Thyroid gland (tissue), 4 donors: ENCODE results near the gene EPHA3. TPM values are rescaled to one million over a fixed set of nuclear protein-coding genes. Genes with fewer than 3 reads are reported as not detected.

Experiments
- DNase-seq, 2 donors: peaks; one replicate each; pipeline ENCODE4 v3.0.0-alpha.2; 2019
- H3K27ac ChIP-seq, 3 donors: fragments of 200-600 bp; sonication (generic); 1 replicate in 2 of 3; 2 replicates in 1 of 3; pipeline ENCODE4 v1.5.1; 2016 to 2019; ENCODE audit warnings: mild to moderate bottlenecking in 1 of 3, moderate library complexity in 1 of 3
- H3K27me3 ChIP-seq: fragments of 200-600 bp; sonication (generic); one replicate; pipeline ENCODE4 v1.5.1; 2019
- H3K36me3 ChIP-seq, 2 donors: fragments of 200-600 bp; sonication (generic); one replicate each; pipeline ENCODE4 v1.5.1; 2016 to 2019
- H3K4me1 ChIP-seq, 2 donors: fragments of 200-600 bp; sonication (generic); one replicate each; pipeline ENCODE4 v1.5.1; 2017 to 2019
- H3K4me3 ChIP-seq, 3 donors: fragments of 200-600 bp; sonication (generic); replicated peaks in 1 of 3; 1 replicate in 2 of 3; 2 replicates in 1 of 3; pipeline ENCODE4 v1.5.1; 2016; ENCODE audit warnings: mild to moderate bottlenecking in 1 of 3
- H3K9me3 ChIP-seq: fragments of 200-600 bp; sonication (generic); one replicate; pipeline ENCODE4 v1.5.1; 2017
- CTCF ChIP-seq, 6 experiments: fragments of 200-600 bp in 3 of 6; fragments of 450-650 bp in 3 of 6; sonication (generic) in 3 of 6; IDR thresholded peaks; one replicate each; pipeline ENCODE4 v1.5.1; 2016 to 2019; ENCODE audit warnings: antibody characterized with exemption in 6 of 6, mild to moderate bottlenecking in 2 of 6, inconsistent platforms in 1 of 6, moderate library complexity in 1 of 6
- POLR2A ChIP-seq, 2 donors: fragments of 450-650 bp; IDR thresholded peaks; one replicate each; pipeline ENCODE4 v1.6.1; 2017; ENCODE audit warnings: antibody characterized with exemption in 2 of 2, mild to moderate bottlenecking in 2 of 2, moderate library complexity in 1 of 2
- WGBS, 2 donors: methylation state at CpG; one replicate each; pipeline ENCODE4 v1.1.5; 2017; 5-methylcytosine and 5-hydroxymethylcytosine counted together
- intact Hi-C: fragments of 100-400 bp; cut with DNase I; formaldehyde crosslinking; loops from one replicate; pipeline ENCODE4 v1.15.1; 2023
- total RNA-seq, 4 donors: library from RNA; depleted of rRNA; stranded (reverse); fragments of >200 nt; gene quantifications; one replicate each; pipeline ENCODE4 v1.2.3, GENCODE V29; 2016

EPHA3 gene
- total RNA-seq, 4 donors from 2014 or later, result 27.3 to 41.6 (median 35.4) TPM

- TF ChIP-seq POLR2A (IDR thresholded peaks at IDR 0.05) (peak in 1 of 2 donors; percentile 48), CTCF (IDR thresholded peaks at IDR 0.05) (peak in 1 of 6 experiments; percentile 7)
- DNase-seq, result peak; percentile 11 to 13
- H3K4me3 ChIP-seq, result no peak overlapping the region
- peak overlapping the region; percentile 77 to 90 (median 82) for H3K27ac ChIP-seq
- WGBS, 2 donors, result 29 to 32% methylated on average over 3 of the region's 3 CpGs
- H3K9me3 ChIP-seq, result no peaks in the 10 kb centered on the region
- H3K36me3 ChIP-seq, result no peaks in the 10 kb centered on the region
- intact Hi-C loops, result no loop called here
- peaks cover 25 to 38% of the 10 kb centered on the region in 2 donors for H3K4me1 ChIP-seq
- H3K27me3 ChIP-seq, result no peaks in the 10 kb centered on the region
Measured at GRCh38 chr3:89179355-89180001, 72.1 kb downstream of the EPHA3 start.

- H3K4me3 ChIP-seq, result no peak overlapping the region
- H3K36me3 ChIP-seq, result no peaks in the 10 kb centered on the region
- H3K27me3 ChIP-seq, result no peaks in the 10 kb centered on the region
- no peak for DNase-seq
- peaks cover 34 to 42% of the 10 kb centered on the region in 2 donors for H3K4me1 ChIP-seq
- peak overlapping the region; percentile 77 to 90 (median 82) for H3K27ac ChIP-seq
- WGBS, 2 donors, result 2 to 10% methylated on average over 2 of the region's 2 CpGs
- TF ChIP-seq POLR2A (IDR thresholded peaks at IDR 0.05), result no peak
- no peak for TF ChIP-seq CTCF (IDR thresholded peaks at IDR 0.05)
- H3K9me3 ChIP-seq, result no peaks in the 10 kb centered on the region
- intact Hi-C loops, result no loop called here
Measured at GRCh38 chr3:89180334-89180733, 72.9 kb downstream of the EPHA3 start.

- no peaks in the 10 kb centered on the region for H3K9me3 ChIP-seq
- peak overlapping the region in 1 of 3 donors; percentile 90 for H3K27ac ChIP-seq
- intact Hi-C loops, result no loop called here
- H3K36me3 ChIP-seq, result no peaks in the 10 kb centered on the region
- no peak overlapping the region for H3K4me3 ChIP-seq
- 96 to 98% methylated on average over 1 of the region's 1 CpG for WGBS, 2 donors
- TF ChIP-seq POLR2A (IDR thresholded peaks at IDR 0.05) (no peak), CTCF (IDR thresholded peaks at IDR 0.05) (no peak)
- DNase-seq, result no peak
- H3K27me3 ChIP-seq, result no peaks in the 10 kb centered on the region
- H3K4me1 ChIP-seq, result peaks cover 41 to 49% of the 10 kb centered on the region in 2 donors
Measured at GRCh38 chr3:89182056-89182455, 74.6 kb downstream of the EPHA3 start.

GRCh38 chr3:89184151-89184995 is 77.0 kb downstream of the EPHA3 start:
- WGBS, 2 donors, result 21 to 27% methylated on average over 4 of the region's 4 CpGs
- H3K36me3 ChIP-seq, result no peaks in the 10 kb centered on the region
- no peak for TF ChIP-seq CTCF (IDR thresholded peaks at IDR 0.05)
- no peak for TF ChIP-seq POLR2A (IDR thresholded peaks at IDR 0.05)
- H3K9me3 ChIP-seq, result no peaks in the 10 kb centered on the region
- peaks cover 37 to 43% of the 10 kb centered on the region in 2 donors for H3K4me1 ChIP-seq
- no peak for DNase-seq
- H3K27ac ChIP-seq, result peak overlapping the region; percentile 60 to 80 (median 66)
- intact Hi-C loops, result no loop called here
- H3K27me3 ChIP-seq, result no peaks in the 10 kb centered on the region
- peak overlapping the region in 1 of 3 donors; percentile 1 for H3K4me3 ChIP-seq

GRCh38 chr3:89186456-89186855 is 79.0 kb downstream of the EPHA3 start:
- no peak for DNase-seq

More at GRCh38 chr3:89186456-89186855, 79.0 kb downstream of the EPHA3 start:
- 89 to 90% methylated on average over 4 of the region's 4 CpGs for WGBS, 2 donors
- H3K4me1 ChIP-seq, result peaks cover 26% of the 10 kb centered on the region in 2 donors
- H3K27ac ChIP-seq, result peak overlapping the region in 2 of 3 donors; percentile 66 to 80
- TF ChIP-seq POLR2A (IDR thresholded peaks at IDR 0.05), result no peak
- no peak for TF ChIP-seq CTCF (IDR thresholded peaks at IDR 0.05)
- intact Hi-C loops, result no loop called here
- no peak overlapping the region for H3K4me3 ChIP-seq
- H3K27me3 ChIP-seq, result no peaks in the 10 kb centered on the region
- no peaks in the 10 kb centered on the region for H3K36me3 ChIP-seq
- H3K9me3 ChIP-seq, result no peaks in the 10 kb centered on the region
